Aorta (tissue), 5 donors: ENCODE measurements around the gene CASP14. TPM values are rescaled to one million over a fixed set of nuclear protein-coding genes. Genes with fewer than 3 reads are reported as not detected.
"Not testable (repeated sequence)": the region's sequence is repeated elsewhere in the genome, so short reads cannot be mapped to it uniquely, and the experiment has no call there.

Experiments used
- ATAC-seq: fragments of 200-7000 bp; cut with Tn5 transposase; one replicate; pipeline ENCODE4 v1.9.1; 2022; ENCODE audit warnings: moderate library complexity; ENCODE audit not compliant: low FRiP score
- DNase-seq, 2 donors: peaks; one replicate each; pipeline ENCODE4 v3.0.0-alpha.2; 2020
- H3K27ac ChIP-seq, 2 donors: one replicate each; pipeline ENCODE4 v1.5.1; 2013; ENCODE audit warnings: low read length in 2 of 2, mild to moderate bottlenecking in 2 of 2, moderate library complexity in 2 of 2, control low read depth in 1 of 2, inconsistent platforms in 1 of 2, low read depth in 1 of 2
- H3K27me3 ChIP-seq, 2 donors: one replicate each; pipeline ENCODE4 v1.6.1; 2013; ENCODE audit warnings: control low read depth in 1 of 2, low read length in 1 of 2, mild to moderate bottlenecking in 1 of 2, moderate library complexity in 1 of 2; ENCODE audit not compliant: insufficient read depth in 2 of 2, control insufficient read depth in 1 of 2
- H3K36me3 ChIP-seq, 2 donors: one replicate each; pipeline ENCODE4 v1.6.1; 2013; ENCODE audit warnings: control low read depth in 1 of 2, low read length in 1 of 2, mild to moderate bottlenecking in 1 of 2; ENCODE audit not compliant: insufficient read depth in 2 of 2, control insufficient read depth in 1 of 2
- H3K4me1 ChIP-seq, 2 donors: one replicate each; pipeline ENCODE4 v1.6.1; 2013; ENCODE audit warnings: low read length in 2 of 2, control low read depth in 1 of 2, mild to moderate bottlenecking in 1 of 2, moderate library complexity in 1 of 2; ENCODE audit not compliant: insufficient read depth in 2 of 2, control insufficient read depth in 1 of 2
- H3K4me3 ChIP-seq, 2 donors: one replicate each; pipeline ENCODE4 v1.5.1; 2013; ENCODE audit warnings: low read length in 2 of 2, control low read depth in 1 of 2, mild to moderate bottlenecking in 1 of 2
- H3K9me3 ChIP-seq: one replicate; pipeline ENCODE4 v1.6.1; 2013; ENCODE audit warnings: mild to moderate bottlenecking, low read length; ENCODE audit not compliant: control insufficient read depth
- WGBS, 2 donors: extraction: QIAGEN DNeasy Blood & Tissue Kit; methylation state at CpG; one replicate each; pipeline ENCODE4 v1.1.7; 2013; 5-methylcytosine and 5-hydroxymethylcytosine counted together
- intact Hi-C, 2 donors: fragments of 100-400 bp; cut with DNase I; formaldehyde crosslinking; loops; one replicate each; pipeline versions ENCODE4 v1.14.2 to v1.15.0; 2022
- polyA plus RNA-seq, 2 donors: library from polyadenylated mRNA; stranded (reverse); fragments of 200-250 nt; gene quantifications; one replicate each; pipeline ENCODE4 v1.2.3, GENCODE V29; 2013
- total RNA-seq, 2 donors: library from RNA; stranded (reverse); fragmentation: NEBNext Ultra II Directional; extraction: Animal tissue kit (Norgen Biotek cat#: 25700); gene quantifications; one replicate each; pipeline ENCODE4 v1.2.1, GENCODE V29; 2021
- donor health status: healthy with polysubstance abuse.
- donor health status: Bipolar disorder and iron deficiency.
- donor health status: DM: no; HTN: no; CAD: no.
- donor health status: DM: no; HTN: no; CAD: no.
- donor health status: DM: yes; HTN: yes; CAD: no.

Gene CASP14
- total and polyA plus RNA-seq, 4 donors: not detected

DNA sequence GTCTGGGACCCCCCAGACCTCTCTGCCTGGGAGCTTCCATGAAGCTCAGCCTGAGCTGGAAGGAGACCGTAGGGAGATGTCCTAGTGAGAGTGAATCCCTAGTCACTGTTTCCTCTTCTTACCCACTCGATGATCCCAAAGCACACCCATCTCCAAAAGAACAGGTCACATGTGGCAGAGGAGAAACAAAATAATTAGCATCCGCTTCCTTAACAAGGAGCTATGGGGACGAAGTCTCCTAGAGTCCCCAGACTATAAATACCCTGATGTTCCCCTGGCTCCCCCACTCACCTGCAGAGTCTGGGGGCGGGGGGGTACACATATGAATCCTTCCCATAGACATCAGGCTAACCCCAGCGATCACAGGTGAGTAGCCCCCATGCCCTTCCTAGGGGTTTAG, 32.6 kb downstream of the CASP14 start, which contains the start of gene OR1I1:
Gene OR1I1, plus strand, starts transcription at position 301 of the 400 bp plus-strand sequence. CDS start 4,855 bp downstream, outside the sequence.
- no peaks in the 10 kb centered on the region for H3K9me3 ChIP-seq
- no peaks in the 10 kb centered on the region for H3K36me3 ChIP-seq
- no peak within 1 kb of the TSS for H3K4me3 ChIP-seq
- no peak for ATAC-seq
- intact Hi-C loops: no loop called here
- H3K27ac ChIP-seq: no peak within 1 kb of the TSS
- WGBS, 2 donors: 60 to 69% methylated on average over 6 of the region's 6 CpGs
- peaks cover 0 to 3% of the 10 kb centered on the region in 2 donors for H3K27me3 ChIP-seq
- DNase-seq: no peak
- no peaks in the 10 kb centered on the region for H3K4me1 ChIP-seq

DNA sequence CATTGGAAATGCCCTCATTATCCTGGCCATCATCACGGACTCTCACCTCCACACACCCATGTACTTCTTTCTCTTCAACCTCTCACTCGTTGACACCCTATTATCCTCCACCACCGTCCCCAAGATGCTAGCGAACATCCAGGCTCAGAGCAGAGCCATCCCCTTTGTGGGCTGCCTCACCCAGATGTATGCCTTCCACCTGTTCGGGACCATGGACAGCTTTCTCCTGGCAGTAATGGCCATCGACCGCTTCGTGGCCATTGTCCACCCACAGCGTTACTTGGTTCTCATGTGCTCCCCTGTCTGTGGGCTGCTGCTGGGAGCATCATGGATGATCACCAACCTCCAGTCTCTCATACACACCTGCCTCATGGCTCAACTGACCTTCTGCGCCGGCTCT, 37.9 kb downstream of the CASP14 start:
- no peak overlapping the region for H3K27ac ChIP-seq
- no peaks in the 10 kb centered on the region for H3K36me3 ChIP-seq
- no peaks in the 10 kb centered on the region for H3K27me3 ChIP-seq
- no peaks in the 10 kb centered on the region for H3K9me3 ChIP-seq
- no peaks in the 10 kb centered on the region for H3K4me1 ChIP-seq
- 78 to 82% methylated on average over 11 of the region's 11 CpGs for WGBS, 2 donors
- DNase-seq (no peak), ATAC-seq (no peak)
- H3K4me3 ChIP-seq: no peak overlapping the region
- intact Hi-C loops: no loop called here

DNA sequence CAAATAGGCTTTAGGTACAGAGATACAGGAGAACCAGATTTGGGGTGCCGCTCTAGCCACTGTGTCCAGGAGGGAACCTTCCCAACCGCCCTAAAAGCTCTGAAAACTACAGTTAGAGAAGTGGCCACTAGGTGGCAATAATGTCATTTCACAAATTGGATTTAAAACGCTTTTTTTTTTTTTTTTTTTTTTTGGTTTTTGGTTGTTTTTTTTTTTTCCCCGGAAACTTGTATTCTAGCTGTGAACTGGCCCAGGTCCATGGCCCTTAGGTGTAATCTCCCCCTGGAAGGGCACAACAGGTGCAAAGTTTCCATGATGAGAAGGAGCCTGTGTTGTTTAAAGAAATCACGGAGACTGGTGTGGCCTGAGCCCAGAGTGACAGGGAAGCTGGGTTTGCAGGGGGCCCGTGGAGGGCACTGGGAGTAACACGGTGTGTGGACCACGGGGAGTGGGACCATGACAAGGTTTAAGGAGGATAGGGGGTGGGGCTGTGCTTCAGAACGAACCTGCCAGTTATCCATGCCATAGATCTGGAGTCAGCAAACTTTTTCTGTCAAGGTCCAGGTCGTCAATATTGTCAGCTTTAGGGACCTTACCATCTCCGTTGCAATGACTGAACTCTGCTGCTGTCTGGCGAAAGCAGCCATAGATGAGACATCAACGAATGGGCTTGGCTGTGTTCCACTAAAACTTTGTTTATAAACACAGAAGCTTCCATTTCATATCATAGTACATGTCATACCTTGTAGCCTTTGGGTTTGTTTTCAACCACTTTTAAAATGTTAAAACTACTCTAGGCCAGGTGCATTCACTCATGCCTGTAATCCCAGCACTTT, 42.9 kb downstream of the CASP14 start:
- WGBS, 2 donors: 17 to 18% methylated on average over 12 to 13 of the region's 13 CpGs

DNA sequence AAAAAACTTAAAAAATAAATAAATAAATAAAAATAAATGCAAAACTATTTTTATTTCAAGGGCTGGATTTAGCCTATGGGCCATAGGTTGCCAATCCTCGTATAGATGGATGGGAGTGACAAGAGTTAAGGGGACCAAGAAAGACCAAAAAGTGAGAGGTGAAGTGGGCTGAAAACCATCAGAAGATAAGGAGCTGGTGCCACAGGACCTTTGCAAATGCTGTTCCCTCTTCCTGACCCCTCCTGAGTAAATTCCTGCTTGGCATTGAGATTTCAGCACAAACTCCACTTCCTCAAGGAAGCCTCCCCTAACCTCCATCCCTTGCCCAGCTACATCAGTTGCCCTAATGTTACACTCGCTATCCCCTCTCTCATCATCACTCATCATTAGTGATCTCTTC, 43.7 kb downstream of the CASP14 start:
- Histone ChIP-seq H3K9me3 (no peaks in the 10 kb centered on the region), H3K27me3 (no peaks in the 10 kb centered on the region), H3K27ac (no peak overlapping the region), H3K36me3 (no peaks in the 10 kb centered on the region), H3K4me3 (no peak overlapping the region), H3K4me1 (no peaks in the 10 kb centered on the region)
- 80 to 83% methylated on average over 2 of the region's 2 CpGs for WGBS, 2 donors
- intact Hi-C loops: loop anchor here (2.0 to 5.0 kb wide), 4 partner anchors 58 to 464 kb away; no protein-coding TSS in a partner anchor
- DNase-seq (no peak), ATAC-seq (no peak)

More for the DNA sequence above, 42.9 kb downstream of the CASP14 start:
- H3K27ac ChIP-seq: no peak overlapping the region
- ATAC-seq: peak; percentile 76
- intact Hi-C loops: loop anchor here (2.0 to 5.0 kb wide), 4 partner anchors 59 to 465 kb away; no protein-coding TSS in a partner anchor
- H3K9me3 ChIP-seq: no peaks in the 10 kb centered on the region
- no peaks in the 10 kb centered on the region for H3K4me1 ChIP-seq
- H3K36me3 ChIP-seq: no peaks in the 10 kb centered on the region
- no peak for DNase-seq
- H3K27me3 ChIP-seq: no peaks in the 10 kb centered on the region
- no peak overlapping the region for H3K4me3 ChIP-seq

DNA sequence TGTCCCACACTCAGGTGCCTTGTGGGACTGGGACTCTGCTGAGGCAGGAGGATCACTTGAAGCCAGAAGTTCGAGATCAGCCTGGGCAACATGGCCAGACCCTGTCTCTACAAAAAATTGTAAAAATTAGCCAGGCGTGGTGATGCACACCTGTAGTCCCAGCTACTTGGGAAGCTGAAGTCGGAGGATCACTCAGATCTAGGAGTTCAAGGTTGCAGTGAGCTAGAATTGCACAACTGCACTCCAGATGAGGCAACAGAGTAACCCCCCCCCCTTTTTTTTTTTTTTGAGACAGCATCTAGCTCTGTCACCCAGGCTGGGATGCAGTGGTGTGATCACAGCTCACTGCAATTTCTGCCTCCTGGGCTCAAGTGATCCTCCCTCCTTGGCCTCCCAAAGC, 46.9 kb downstream of the CASP14 start:
- ATAC-seq (no peak), DNase-seq (peak in 1 of 2 donors; percentile 7)
- 83 to 89% methylated on average over 3 of the region's 3 CpGs for WGBS, 2 donors
- no peaks in the 10 kb centered on the region for H3K9me3 ChIP-seq
- no peaks in the 10 kb centered on the region for H3K36me3 ChIP-seq
- intact Hi-C loops: no loop called here
- no peak overlapping the region for H3K27ac ChIP-seq
- no peaks in the 10 kb centered on the region for H3K4me1 ChIP-seq
- no peaks in the 10 kb centered on the region for H3K27me3 ChIP-seq
- no peak overlapping the region for H3K4me3 ChIP-seq

DNA sequence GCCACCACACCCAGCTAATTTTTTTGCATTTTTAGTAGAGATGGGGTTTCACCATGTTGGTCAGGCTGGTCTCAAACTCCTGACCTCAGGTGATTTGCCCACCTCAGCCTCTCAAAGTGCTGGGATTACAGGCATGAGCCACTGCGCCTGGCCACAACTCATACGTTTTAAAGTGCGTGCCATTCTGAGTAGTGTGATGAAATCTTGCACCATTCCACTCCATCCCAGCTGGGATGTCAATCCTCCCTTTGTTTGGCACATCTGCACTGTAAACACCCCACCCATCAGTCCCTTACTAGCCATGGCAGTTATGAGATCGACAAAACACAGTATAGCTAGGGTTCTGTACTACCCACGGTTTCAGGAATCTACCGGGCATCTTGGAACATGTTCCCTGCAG, 48.7 kb downstream of the CASP14 start:
- H3K27ac ChIP-seq, H3K27me3 ChIP-seq, intact Hi-C loops, H3K4me3 ChIP-seq, H3K4me1 ChIP-seq, ATAC-seq, H3K9me3 ChIP-seq, H3K36me3 ChIP-seq: not testable (repeated sequence)
- peak in 1 of 2 donors; percentile 13 for DNase-seq
- 89% methylated on average over 6 of the region's 6 CpGs for WGBS, 2 donors

DNA sequence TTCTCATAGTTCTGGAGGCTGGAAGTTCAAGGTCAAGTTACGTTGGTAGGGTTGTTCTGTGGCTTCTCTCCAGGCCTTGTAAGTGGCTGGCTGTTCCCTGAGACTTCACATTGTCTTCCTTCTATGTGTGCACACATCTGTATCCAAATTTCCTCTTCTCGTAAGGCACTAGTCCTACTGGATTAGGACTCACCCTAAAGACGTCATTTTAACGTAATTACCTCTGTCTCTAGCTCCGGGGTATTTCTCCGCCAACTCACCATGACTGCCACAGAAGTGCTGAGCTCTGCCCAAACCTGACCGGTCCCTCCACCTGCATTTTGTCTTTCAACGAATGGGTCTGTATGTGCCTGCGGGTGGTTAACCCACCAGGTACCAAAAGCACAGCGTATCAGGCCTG, 49.2 kb downstream of the CASP14 start:
- ATAC-seq: no peak
- DNase-seq: no peak
- no peaks in the 10 kb centered on the region for H3K27me3 ChIP-seq
- no peaks in the 10 kb centered on the region for H3K36me3 ChIP-seq
- no peak overlapping the region for H3K27ac ChIP-seq
- H3K4me1 ChIP-seq: no peaks in the 10 kb centered on the region
- intact Hi-C loops: no loop called here
- H3K4me3 ChIP-seq: no peak overlapping the region
- peaks cover 1% of the 10 kb centered on the region for H3K9me3 ChIP-seq
- 86% methylated on average over 10 of the region's 10 CpGs for WGBS, 2 donors

DNA sequence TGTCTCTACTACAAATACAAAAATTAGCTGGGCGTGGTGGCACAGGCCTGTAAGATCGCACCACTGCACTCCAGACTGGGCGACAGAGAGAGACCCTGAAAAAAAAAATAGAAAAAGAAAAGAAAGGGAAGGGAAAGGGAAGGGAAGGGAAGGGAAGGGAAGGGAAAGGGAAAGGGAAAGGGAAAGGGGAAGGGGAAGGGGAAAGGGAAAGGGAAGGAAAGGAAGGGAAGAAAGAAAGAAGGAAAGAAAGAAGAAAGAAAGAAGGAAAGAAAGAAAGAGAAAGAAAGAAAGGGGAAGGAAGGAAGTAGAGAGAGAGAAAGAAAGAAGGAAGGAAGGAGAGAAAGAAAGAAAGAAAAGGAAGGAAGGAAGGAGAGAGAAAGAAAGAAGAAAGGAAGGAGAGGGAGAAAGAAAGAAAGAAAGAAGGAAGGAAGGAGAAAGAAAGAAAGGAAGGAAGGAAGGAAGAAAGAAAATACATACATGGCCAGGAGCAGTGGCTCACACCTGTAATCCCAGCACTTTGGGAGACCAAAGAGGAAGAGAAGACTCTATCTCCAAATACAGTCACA, 49.8 kb downstream of the CASP14 start:
- no peak for ATAC-seq
- peaks cover 1% of the 10 kb centered on the region for H3K9me3 ChIP-seq
- no peaks in the 10 kb centered on the region for H3K27me3 ChIP-seq
- intact Hi-C loops: no loop called here
- no peaks in the 10 kb centered on the region for H3K36me3 ChIP-seq
- no peak overlapping the region for H3K27ac ChIP-seq
- H3K4me3 ChIP-seq: no peak overlapping the region
- 91% methylated on average over 3 of the region's 3 CpGs for WGBS, 2 donors
- DNase-seq: no peak
- H3K4me1 ChIP-seq: no peaks in the 10 kb centered on the region
